Prostate gland (tissue), 2 donors: ENCODE data around the gene CBFA2T2.

Experiments
- POLR2AphosphoS5 ChIP-seq: sonication (generic); formaldehyde crosslinking; IDR thresholded peaks from one replicate; pipeline ENCODE4 v1.6.1; 2017; ENCODE audit warnings: antibody characterized with exemption
- TF ChIP-seq, protein P1 (sequence below), 4 experiments: fragments of 200-600 bp in 2 of 4; fragments of 450-650 bp in 2 of 4; sonication (generic) in 2 of 4; IDR thresholded peaks; 1 replicate in 3 of 4; 2 replicates in 1 of 4; pipeline ENCODE4 v1.5.1; 2016 to 2019; ENCODE audit warnings: antibody characterized with exemption in 4 of 4, mild to moderate bottlenecking in 2 of 4, moderate library complexity in 2 of 4

DNA sequence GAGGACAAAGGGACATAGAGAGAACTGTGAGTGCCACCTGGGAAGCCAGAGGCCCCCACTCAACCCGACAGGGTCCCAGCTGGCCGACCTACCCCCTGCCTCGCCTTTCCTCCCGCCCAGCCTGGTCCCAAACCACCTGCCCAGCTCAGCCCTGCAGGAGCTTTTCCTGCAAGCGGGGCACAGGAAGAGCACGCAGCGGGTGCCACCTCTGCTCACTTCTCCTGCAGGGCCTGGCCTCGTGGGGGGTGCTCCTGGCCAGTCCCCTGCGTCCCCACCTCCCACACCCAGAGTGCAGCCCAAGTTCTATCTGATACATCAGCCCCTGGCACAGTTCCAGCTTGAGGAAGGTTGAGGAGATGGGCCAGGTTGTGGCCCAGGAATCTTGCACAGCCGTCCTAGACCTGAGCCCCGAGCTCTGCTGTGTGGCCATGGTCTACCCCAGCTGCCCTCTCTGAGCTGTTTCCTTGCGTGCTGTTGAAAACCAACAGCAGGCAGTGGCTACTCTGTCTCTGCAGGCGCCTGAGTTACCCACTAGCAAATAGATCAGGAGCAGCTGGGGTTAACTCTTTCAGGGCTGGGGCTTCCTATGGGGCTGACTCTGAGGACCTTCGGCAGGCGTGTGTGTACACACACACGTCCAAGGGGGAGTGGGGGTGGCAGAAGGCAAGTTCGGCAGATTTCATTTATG, 182.7 kb downstream of the CBFA2T2 start:
- TF ChIP-seq, protein P1, sequence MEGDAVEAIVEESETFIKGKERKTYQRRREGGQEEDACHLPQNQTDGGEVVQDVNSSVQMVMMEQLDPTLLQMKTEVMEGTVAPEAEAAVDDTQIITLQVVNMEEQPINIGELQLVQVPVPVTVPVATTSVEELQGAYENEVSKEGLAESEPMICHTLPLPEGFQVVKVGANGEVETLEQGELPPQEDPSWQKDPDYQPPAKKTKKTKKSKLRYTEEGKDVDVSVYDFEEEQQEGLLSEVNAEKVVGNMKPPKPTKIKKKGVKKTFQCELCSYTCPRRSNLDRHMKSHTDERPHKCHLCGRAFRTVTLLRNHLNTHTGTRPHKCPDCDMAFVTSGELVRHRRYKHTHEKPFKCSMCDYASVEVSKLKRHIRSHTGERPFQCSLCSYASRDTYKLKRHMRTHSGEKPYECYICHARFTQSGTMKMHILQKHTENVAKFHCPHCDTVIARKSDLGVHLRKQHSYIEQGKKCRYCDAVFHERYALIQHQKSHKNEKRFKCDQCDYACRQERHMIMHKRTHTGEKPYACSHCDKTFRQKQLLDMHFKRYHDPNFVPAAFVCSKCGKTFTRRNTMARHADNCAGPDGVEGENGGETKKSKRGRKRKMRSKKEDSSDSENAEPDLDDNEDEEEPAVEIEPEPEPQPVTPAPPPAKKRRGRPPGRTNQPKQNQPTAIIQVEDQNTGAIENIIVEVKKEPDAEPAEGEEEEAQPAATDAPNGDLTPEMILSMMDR (IDR thresholded peaks at IDR 0.05): no peak
- TF ChIP-seq POLR2AphosphoS5: no peak
